Breast epithelium (tissue), 3 donors: ENCODE measurements around the gene DCDC2C.

Experiments
- POLR2A ChIP-seq: fragments of 450-650 bp; IDR thresholded peaks from one replicate; pipeline ENCODE4 v1.6.1; 2016; ENCODE audit warnings: antibody characterized with exemption, mild to moderate bottlenecking, moderate library complexity
- POLR2AphosphoS5 ChIP-seq, 3 donors: sonication (generic); formaldehyde crosslinking; IDR thresholded peaks; one replicate each; pipeline ENCODE4 v1.6.1; 2017; ENCODE audit warnings: antibody characterized with exemption in 3 of 3
- TF ChIP-seq, protein P1 (sequence below), 3 donors: fragments of 450-650 bp; IDR thresholded peaks; one replicate each; pipeline ENCODE4 v1.5.1; 2016 to 2017; ENCODE audit warnings: antibody characterized with exemption in 3 of 3, mild to moderate bottlenecking in 3 of 3, moderate library complexity in 3 of 3

DNA sequence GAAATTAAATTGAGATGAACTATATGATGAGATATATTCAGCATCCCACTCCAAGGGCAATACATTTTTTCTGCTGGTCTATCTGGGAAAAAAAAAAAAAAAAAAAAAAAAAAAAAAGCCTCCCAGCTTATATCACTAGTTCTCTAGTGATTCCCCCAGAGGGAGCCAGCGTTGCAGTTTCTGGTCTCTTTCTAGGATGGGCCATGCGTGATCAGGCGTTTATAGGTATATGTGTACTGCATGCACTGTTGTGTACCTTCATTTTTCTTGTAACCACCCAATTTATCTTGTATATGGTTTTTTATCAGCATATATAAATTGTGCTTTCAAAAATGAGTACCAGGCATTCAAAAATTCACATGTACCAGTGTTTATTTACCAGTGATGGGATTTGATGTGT, 35.1 kb downstream of the DCDC2C start:
- TF ChIP-seq, protein P1, sequence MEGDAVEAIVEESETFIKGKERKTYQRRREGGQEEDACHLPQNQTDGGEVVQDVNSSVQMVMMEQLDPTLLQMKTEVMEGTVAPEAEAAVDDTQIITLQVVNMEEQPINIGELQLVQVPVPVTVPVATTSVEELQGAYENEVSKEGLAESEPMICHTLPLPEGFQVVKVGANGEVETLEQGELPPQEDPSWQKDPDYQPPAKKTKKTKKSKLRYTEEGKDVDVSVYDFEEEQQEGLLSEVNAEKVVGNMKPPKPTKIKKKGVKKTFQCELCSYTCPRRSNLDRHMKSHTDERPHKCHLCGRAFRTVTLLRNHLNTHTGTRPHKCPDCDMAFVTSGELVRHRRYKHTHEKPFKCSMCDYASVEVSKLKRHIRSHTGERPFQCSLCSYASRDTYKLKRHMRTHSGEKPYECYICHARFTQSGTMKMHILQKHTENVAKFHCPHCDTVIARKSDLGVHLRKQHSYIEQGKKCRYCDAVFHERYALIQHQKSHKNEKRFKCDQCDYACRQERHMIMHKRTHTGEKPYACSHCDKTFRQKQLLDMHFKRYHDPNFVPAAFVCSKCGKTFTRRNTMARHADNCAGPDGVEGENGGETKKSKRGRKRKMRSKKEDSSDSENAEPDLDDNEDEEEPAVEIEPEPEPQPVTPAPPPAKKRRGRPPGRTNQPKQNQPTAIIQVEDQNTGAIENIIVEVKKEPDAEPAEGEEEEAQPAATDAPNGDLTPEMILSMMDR (IDR thresholded peaks at IDR 0.05), result no peak
- TF ChIP-seq POLR2AphosphoS5 (IDR thresholded peaks at IDR 0.05) (no peak), POLR2A (no peak)
